Measurements from ENCODE around the gene DPPA2.

- TF ChIP-seq CTCF (IDR thresholded peaks at IDR 0.05) (no peak), EZH2 (IDR thresholded peaks at IDR 0.05) (no peak)
These were observed 32.2 kb downstream of the DPPA2 start for GRCh38 chr3:109284071-109284470.
